HCT116 (cell line): ENCODE measurements around the gene GRIN3B. TPM values are rescaled to one million over a fixed set of nuclear protein-coding genes. Genes with fewer than 3 reads are reported as not detected.

Experiments used
- ATAC-seq: fragments of 200-7000 bp; cut with Tn5 transposase; 2 replicates; pipeline ENCODE4 v1.9.1; 2020; ENCODE audit warnings: mild to moderate bottlenecking, moderate library complexity
- BruUV-seq: library from RNA; stranded (reverse); fragments of 400-500 nt; replicated peaks from 2 replicates; lab custom pipeline; 2021; lab: Mats Ljungman, UMichigan
- CTCF ChIA-PET: fragments of 300-600 bp; sonication (Branson Sonifier 250); formaldehyde crosslinking; loops from one replicate; lab custom pipeline; 2021; ENCODE audit warnings: antibody characterized with exemption; lab: Charles Lee
- POLR2A ChIA-PET: fragments of 300-600, 350-600 bp; sonication (Branson Sonifier 250); formaldehyde crosslinking; loops from one replicate; lab custom pipeline; 2021; ENCODE audit warnings: antibody characterized with exemption; lab: Charles Lee
- RAD21 ChIA-PET, 2 experiments: fragments of 300-600 bp; sonication (Branson Sonifier 250); formaldehyde crosslinking; loops; one replicate each; lab custom pipeline; 2023; ENCODE audit warnings: low total read pairs in 2 of 2; ENCODE audit not compliant: uncharacterized antibody in 2 of 2, unreplicated experiment in 2 of 2, low non-redundant PET in 1 of 2; lab: Charles Lee
- DNase-seq: peaks from one replicate; pipeline ENCODE4 v3.0.0-alpha.2; 2010; ENCODE audit warnings: low read depth, low spot score
- H2AFZ ChIP-seq: fragments of 200-600 bp; shearing (Covaris generic), sonication (generic); 2 replicates; pipeline ENCODE4 v1.6.1; 2017; ENCODE audit warnings: low read depth, mixed run types, mixed read lengths, antibody characterized with exemption, low read length; ENCODE audit not compliant: poor library complexity, severe bottlenecking
- H3K27ac ChIP-seq: 2 replicates; pipeline ENCODE4 v1.5.1; 2012; ENCODE audit warnings: low read depth, low read length
- H3K27me3 ChIP-seq: fragments of 200-600 bp; sonication (generic); 2 replicates; pipeline ENCODE4 v1.6.1; 2016; ENCODE audit warnings: mixed run types, low read length, mixed read lengths; ENCODE audit not compliant: insufficient read depth
- H3K36me3 ChIP-seq, 2 experiments: fragments of 200-500 bp in 1 of 2; fragments of 200-600 bp in 1 of 2; sonication (Bioruptor generic) in 1 of 2; sonication (generic) in 1 of 2; 2 replicates each; pipeline versions ENCODE4 v1.5.1 to v1.6.1; 2014 to 2016; ENCODE audit warnings: low read length in 2 of 2, inconsistent platforms in 1 of 2, mixed read lengths in 1 of 2, mixed run types in 1 of 2; ENCODE audit not compliant: insufficient read depth in 2 of 2, control insufficient read depth in 1 of 2
- H3K4me1 ChIP-seq, 2 experiments: fragments of 200-600 bp in 1 of 2; sonication (generic) in 1 of 2; 2 replicates each; pipeline versions ENCODE4 v1.5.1 to v1.6.1; 2012 to 2017; ENCODE audit warnings: low read length in 2 of 2, inconsistent platforms in 1 of 2, mild to moderate bottlenecking in 1 of 2, mixed read lengths in 1 of 2, mixed run types in 1 of 2, moderate library complexity in 1 of 2; ENCODE audit not compliant: insufficient read depth in 2 of 2, control insufficient read depth in 1 of 2
- H3K4me2 ChIP-seq: fragments of 200-600 bp; sonication (generic); 2 replicates; pipeline ENCODE4 v1.6.1; 2017; ENCODE audit warnings: mixed run types, low read length, mixed read lengths
- H3K4me3 ChIP-seq, 2 experiments: fragments of 200-600 bp in 1 of 2; sonication (generic) in 1 of 2; replicated peaks in 1 of 2; 2 replicates each; pipeline ENCODE4 v1.5.1; 2011 to 2016; ENCODE audit warnings: low read length in 2 of 2, control low read depth in 1 of 2, low read depth in 1 of 2, mild to moderate bottlenecking in 1 of 2, mixed read lengths in 1 of 2, mixed run types in 1 of 2
- H3K79me2 ChIP-seq: fragments of 200-600 bp; sonication (generic); 2 replicates; pipeline ENCODE4 v1.6.1; 2017; ENCODE audit warnings: mild to moderate bottlenecking, mixed run types, low read length, moderate library complexity, mixed read lengths; ENCODE audit not compliant: insufficient read depth
- H3K9ac ChIP-seq: fragments of 200-600 bp; sonication (generic); 2 replicates; pipeline ENCODE4 v1.6.1; 2016; ENCODE audit warnings: low read length, mixed read lengths
- H3K9me2 ChIP-seq: fragments of 200-600 bp; sonication (generic), shearing (Covaris generic); 2 replicates; pipeline ENCODE4 v1.6.1; 2017; ENCODE audit warnings: mixed run types, mild to moderate bottlenecking, moderate library complexity; ENCODE audit not compliant: insufficient read depth
- H3K9me3 ChIP-seq, 2 experiments: fragments of 200-500 bp in 1 of 2; fragments of 200-600 bp in 1 of 2; sonication (Bioruptor generic) in 1 of 2; sonication (generic) in 1 of 2; 2 replicates each; pipeline ENCODE4 v1.6.1; 2014 to 2017; ENCODE audit warnings: low read length in 2 of 2, mixed read lengths in 2 of 2, inconsistent platforms in 1 of 2, low read depth in 1 of 2, mild to moderate bottlenecking in 1 of 2, mixed run types in 1 of 2, moderate library complexity in 1 of 2; ENCODE audit not compliant: control insufficient read depth in 1 of 2, insufficient read depth in 1 of 2
- H4K20me1 ChIP-seq: fragments of 200-600 bp; sonication (generic), shearing (Covaris generic); 2 replicates; pipeline ENCODE4 v1.6.1; 2017; ENCODE audit warnings: mixed run types, mild to moderate bottlenecking, moderate library complexity; ENCODE audit not compliant: insufficient read depth
- EGR1 ChIP-seq: IDR thresholded peaks from 2 replicates; pipeline ENCODE4 v1.6.1; 2012; ENCODE audit warnings: low read depth
- EZH2 ChIP-seq: fragments of 200-600 bp; sonication (generic); IDR thresholded peaks from 2 replicates; pipeline ENCODE4 v1.6.1; 2017; ENCODE audit warnings: antibody characterized with exemption, mixed run types
- FOSL1 ChIP-seq: IDR thresholded peaks from 2 replicates; pipeline ENCODE4 v1.6.1; 2012; ENCODE audit warnings: low read depth
- MAX ChIP-seq: IDR thresholded peaks from 2 replicates; pipeline ENCODE4 v1.6.1; 2012
- SIN3A ChIP-seq: IDR thresholded peaks from 2 replicates; pipeline ENCODE4 v1.6.1; 2012; ENCODE audit warnings: low read depth
- TCF7L2 ChIP-seq: IDR thresholded peaks from 2 replicates; pipeline ENCODE4 v1.7.0; 2011; ENCODE audit warnings: borderline replicate concordance, inconsistent platforms; ENCODE audit not compliant: insufficient read depth, insufficient read length; ENCODE audit errors: extremely low read depth
- YY1 ChIP-seq: IDR thresholded peaks from 2 replicates; pipeline ENCODE4 v1.6.1; 2011; ENCODE audit warnings: low read length, low read depth, moderate library complexity, mild to moderate bottlenecking; ENCODE audit not compliant: insufficient replicate concordance; ENCODE audit errors: extremely low read depth
- ZBTB33 ChIP-seq: IDR thresholded peaks from 2 replicates; pipeline ENCODE4 v1.6.1; 2011; ENCODE audit warnings: mild to moderate bottlenecking, low read length, moderate library complexity; ENCODE audit not compliant: insufficient replicate concordance; ENCODE audit errors: extremely low read depth
- ZNF274 ChIP-seq: fragments of 200-500 bp; sonication (Bioruptor generic); IDR thresholded peaks from 2 replicates; pipeline ENCODE4 v1.6.1; 2014; ENCODE audit warnings: mild to moderate bottlenecking, low read depth, low read length, inconsistent platforms
- intact Hi-C: fragments of 100-400 bp; cut with micrococcal nuclease; formaldehyde crosslinking; loops from 2 replicates; pipeline ENCODE4 v1.10.0; 2022
- total RNA-seq: library from RNA; stranded (reverse); gene quantifications from one replicate; pipeline ENCODE4 v1.2.1, GENCODE V29; 2021; ENCODE audit not compliant: unreplicated experiment

GRIN3B gene
- total RNA-seq, 1 experiment from 2014 or later = 0.69 TPM

DNA sequence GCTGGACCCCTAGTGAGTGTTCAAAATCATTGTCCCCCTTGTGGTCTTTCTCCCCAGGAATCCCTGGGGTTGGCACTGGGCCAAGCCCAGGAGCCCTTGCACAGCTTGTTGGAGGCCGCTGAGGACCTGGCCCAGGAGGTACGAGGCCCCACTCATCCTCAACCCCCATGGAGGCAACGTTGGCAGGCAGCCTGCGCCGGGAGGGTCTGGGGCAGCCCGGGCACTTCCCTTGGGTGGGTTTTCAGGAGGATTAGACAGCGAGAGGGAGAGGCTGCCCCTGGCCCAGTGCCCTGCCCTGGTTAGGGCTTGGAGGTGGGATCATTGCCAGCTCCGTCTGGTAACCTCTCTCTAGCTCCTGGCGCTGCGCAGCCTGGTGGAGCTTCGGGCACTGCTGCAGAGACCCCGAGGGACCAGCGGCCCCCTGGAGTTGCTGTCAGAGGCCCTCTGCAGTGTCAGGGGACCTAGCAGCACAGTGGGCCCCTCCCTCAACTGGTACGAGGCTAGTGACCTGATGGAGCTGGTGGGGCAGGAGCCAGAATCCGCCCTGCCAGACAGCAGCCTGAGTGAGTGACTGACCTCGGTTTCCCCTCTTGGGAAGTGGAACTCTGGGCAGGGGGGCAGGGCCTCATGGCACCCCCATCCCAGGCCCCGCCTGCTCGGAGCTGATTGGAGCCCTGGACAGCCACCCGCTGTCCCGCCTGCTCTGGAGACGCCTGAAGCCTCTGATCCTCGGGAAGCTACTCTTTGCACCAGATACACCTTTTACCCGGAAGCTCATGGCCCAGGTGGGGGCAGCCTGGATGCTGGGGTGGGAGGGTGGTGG is 42.7 kb downstream of the GRIN3B start:
- CTCF ChIA-PET = interaction anchor here (0.9 to 2.4 kb wide), 6 partner anchors 16 to 70 kb away, joined by 3 to 9 read pairs (median 4); partner anchors contain the start of genes ARHGAP45 and CNN2
- POLR2A ChIA-PET = interaction anchor here (0.7 to 7.8 kb wide), 6 partner anchors 15 to 226 kb away, joined by 3 to 85 read pairs (median 4); partner anchors contain the start of genes CIRBP, CNN2 and RNU6-2
- intact Hi-C loops = no loop called here
- peak overlapping the region; percentile 91 for H3K4me3 ChIP-seq
- H4K20me1 ChIP-seq = no peaks in the 10 kb centered on the region
- H3K4me1 ChIP-seq = peaks cover 36 to 80% of the 10 kb centered on the region in 2 experiments
- DNase-seq (no peak), ATAC-seq (no peak)
- peaks cover 14% of the 10 kb centered on the region; the same call in 1 of the 2 replicates for H3K79me2 ChIP-seq
- peaks cover 0 to 22% of the 10 kb centered on the region in 2 experiments; a peak in 1 of 4 replicates for H3K36me3 ChIP-seq
- H3K4me2 ChIP-seq = peak overlapping the region; percentile 88
- no peaks in the 10 kb centered on the region for H3K27me3 ChIP-seq
- no peaks in the 10 kb centered on the region for H3K9me3 ChIP-seq
- peak overlapping the region; percentile 84 for H3K9ac ChIP-seq
- TF ChIP-seq YY1 (no peak), ZBTB33 (no peak), EGR1 (no peak), ZNF274 (no peak), FOSL1 (no peak), EZH2 (no peak), SIN3A (no peak), MAX (no peak), TCF7L2 (peak; percentile 57)
- no peak overlapping the region for H2AFZ ChIP-seq
- peak overlapping the region; percentile 78 for H3K27ac ChIP-seq
- RAD21 ChIA-PET = no interaction called here
- H3K9me2 ChIP-seq = no peaks in the 10 kb centered on the region
- TSS peak; percentile 50 for BruUV-seq
